B cell (primary cell): ENCODE data around the gene GNA12. TPM values are rescaled to one million over a fixed set of nuclear protein-coding genes. Genes with fewer than 3 reads are reported as not detected.
"Not testable (repeated sequence)": the region's sequence is repeated elsewhere in the genome, so short reads cannot be mapped to it uniquely, and the experiment has no call there.

Source experiments
- ATAC-seq: fragments of 200-7000 bp; cut with Tn5 transposase; one replicate; pipeline ENCODE4 v1.10.0; 2021; ENCODE audit warnings: low read depth, mild to moderate bottlenecking, moderate number of reproducible peaks, moderate library complexity
- CTCF ChIA-PET: fragments of 350-600 bp; sonication (Branson Sonifier 250); formaldehyde crosslinking; loops from one replicate; lab custom pipeline; 2021; ENCODE audit warnings: antibody characterized with exemption, inconsistent platforms; lab: Charles Lee
- POLR2A ChIA-PET: fragments of 350-600 bp; sonication (Branson Sonifier 250); formaldehyde crosslinking; loops from one replicate; lab custom pipeline; 2021; ENCODE audit warnings: antibody characterized with exemption; lab: Charles Lee
- DNase-seq: peaks from one replicate; pipeline ENCODE4 v3.0.0; 2013
- H2AFZ ChIP-seq: 2 replicates; pipeline ENCODE4 v1.6.1; 2012; ENCODE audit warnings: mild to moderate bottlenecking, low read depth, low read length; ENCODE audit not compliant: insufficient read depth, poor library complexity, severe bottlenecking
- H3K27ac ChIP-seq, 2 donors: 1 replicate in 1 of 2; 2 replicates in 1 of 2; pipeline ENCODE4 v1.5.1; 2012 to 2013; ENCODE audit warnings: low read length in 2 of 2, mild to moderate bottlenecking in 2 of 2, moderate library complexity in 1 of 2
- H3K27me3 ChIP-seq, 4 experiments: fragments of 200-600 bp in 1 of 4; sonication (generic) in 1 of 4; replicated peaks in 1 of 4; 1 replicate in 2 of 4; 2 replicates in 2 of 4; pipeline versions ENCODE4 v1.6.1 to v1.7.0; 2013 to 2016; ENCODE audit warnings: low read length in 3 of 4, mild to moderate bottlenecking in 2 of 4, mixed read lengths in 1 of 4, moderate library complexity in 1 of 4; ENCODE audit not compliant: insufficient read depth in 4 of 4, control insufficient read depth in 3 of 4; ENCODE audit errors: control extremely low read depth in 1 of 4
- H3K36me3 ChIP-seq, 2 experiments: replicated peaks in 1 of 2; 1 replicate in 1 of 2; 2 replicates in 1 of 2; pipeline versions ENCODE4 v1.6.1 to v1.7.1; 2013; ENCODE audit warnings: low read length in 1 of 2; ENCODE audit not compliant: insufficient read depth in 2 of 2, control insufficient read depth in 1 of 2; ENCODE audit errors: control extremely low read depth in 1 of 2, extremely low read depth in 1 of 2
- H3K4me1 ChIP-seq, 2 donors: fragments of 200-600 bp in 1 of 2; sonication (generic) in 1 of 2; 1 replicate in 1 of 2; 2 replicates in 1 of 2; pipeline versions ENCODE4 v1.5.1 to v1.6.1; 2013 to 2017; ENCODE audit warnings: low read length in 2 of 2; ENCODE audit not compliant: control insufficient read depth in 2 of 2, insufficient read depth in 2 of 2
- H3K4me2 ChIP-seq: replicated peaks from 2 replicates; pipeline ENCODE3; 2012; ENCODE audit warnings: mild to moderate bottlenecking, low read depth, low read length; ENCODE audit not compliant: poor library complexity, severe bottlenecking
- H3K4me3 ChIP-seq, 5 experiments: fragments of 200-600 bp in 1 of 5; sonication (generic) in 1 of 5; 1 replicate in 3 of 5; 2 replicates in 2 of 5; pipeline versions ENCODE4 v1.5.1 to v1.7.0; 2011 to 2016; ENCODE audit warnings: low read length in 4 of 5, mild to moderate bottlenecking in 4 of 5, low read depth in 2 of 5, control low read depth in 1 of 5, moderate library complexity in 1 of 5; ENCODE audit not compliant: insufficient read depth in 1 of 5; ENCODE audit errors: control extremely low read depth in 1 of 5, extremely low read depth in 1 of 5
- H3K79me2 ChIP-seq: fragments of 200-600 bp; sonication (generic); one replicate; pipeline ENCODE4 v1.6.0; 2016; ENCODE audit warnings: low read length; ENCODE audit not compliant: control insufficient read depth, insufficient read depth
- H3K9ac ChIP-seq: fragments of 200-600 bp; sonication (generic); 2 replicates; pipeline ENCODE4 v1.6.1; 2017; ENCODE audit warnings: mild to moderate bottlenecking, low read length, moderate library complexity
- H3K9me3 ChIP-seq, 3 donors: one replicate each; pipeline versions ENCODE4 v1.6.1 to v1.7.1; 2013; ENCODE audit warnings: low read length in 2 of 3; ENCODE audit not compliant: control insufficient read depth in 2 of 3, insufficient read depth in 1 of 3; ENCODE audit errors: control extremely low read depth in 1 of 3
- H4K20me1 ChIP-seq: 2 replicates; pipeline ENCODE4 v1.6.0; 2012; ENCODE audit warnings: mild to moderate bottlenecking, low read length; ENCODE audit not compliant: insufficient read depth, control insufficient read depth, poor library complexity, severe bottlenecking
- H3K27ac Mint-ChIP-seq: one replicate; pipeline ENCODE4 v1.8.0; 2021; ENCODE audit warnings: mixed read lengths
- H3K27me3 Mint-ChIP-seq: one replicate; pipeline ENCODE4 v1.8.0; 2021; ENCODE audit warnings: mixed read lengths
- H3K4me1 Mint-ChIP-seq: one replicate; pipeline ENCODE4 v1.8.0; 2021; ENCODE audit warnings: mixed read lengths
- H3K4me3 Mint-ChIP-seq: one replicate; pipeline ENCODE4 v1.8.0; 2021; ENCODE audit warnings: mixed read lengths
- H3K9me3 Mint-ChIP-seq: one replicate; pipeline ENCODE4 v1.8.0; 2022; ENCODE audit warnings: mixed read lengths; ENCODE audit not compliant: insufficient read depth
- CTCF ChIP-seq: fragments of 200-600 bp; IDR thresholded peaks from one replicate; pipeline ENCODE4 v1.8.0; 2022; ENCODE audit warnings: antibody characterized with exemption, mild to moderate bottlenecking
- EZH2 ChIP-seq: IDR thresholded peaks from 2 replicates; pipeline ENCODE4 v1.6.1; 2012; ENCODE audit warnings: borderline replicate concordance, low read depth, mild to moderate bottlenecking, moderate library complexity, low read length; ENCODE audit not compliant: insufficient read depth, poor library complexity, severe bottlenecking
- WGBS: methylation state at CpG from one replicate; pipeline ENCODE4 v1.1.5; 2013; ENCODE audit warnings: missing lambda C conversion rate; ENCODE audit not compliant: insufficient coverage; 5-methylcytosine and 5-hydroxymethylcytosine counted together
- intact Hi-C: fragments of 100-400 bp; cut with micrococcal nuclease; formaldehyde crosslinking; loops from one replicate; pipeline ENCODE4 v1.10.0; 2022
- polyA plus RNA-seq: library from polyadenylated mRNA; depleted of rRNA; stranded (reverse); fragments of >200 nt; gene quantifications from 2 replicates; pipeline ENCODE4 v1.2.3, GENCODE V29; 2012
- total RNA-seq, 2 donors: library from RNA; stranded (reverse); fragments of 120-200 nt in 1 of 2; gene quantifications; 1 replicate in 1 of 2; 2 replicates in 1 of 2; pipeline versions ENCODE4 v1.2.3 to v1.2.4, GENCODE V29; 2013 to 2022

Gene GNA12
- total and polyA plus RNA-seq, 2 donors (not counting 1 experiment from before 2014, with no cell fraction given), result 34.6 to 110 TPM

- Histone ChIP-seq H4K20me1 (peaks cover 40% of the 10 kb centered on the region), H3K4me2 (no peak overlapping the region), H3K4me3 (no peak overlapping the region), H3K4me1 (peaks cover 0 to 8% of the 10 kb centered on the region in 2 donors), H3K27me3 (no peaks in the 10 kb centered on the region), H3K9ac (no peak overlapping the region), H3K9me3 (no peaks in the 10 kb centered on the region), H3K79me2 (peaks cover 6% of the 10 kb centered on the region), H3K36me3 (peaks cover 0 to 63% of the 10 kb centered on the region in 2 experiments), H2AFZ (no peak overlapping the region), H3K27ac (no peak overlapping the region)
- POLR2A ChIA-PET, result interaction anchor here (0.6 kb wide), 1 partner anchor 8 kb away, joined by 4 read pairs; no protein-coding TSS in a partner anchor
- H3K27me3 Mint-ChIP-seq, result no peaks in the 10 kb centered on the region
- ATAC-seq, result no peak
- no peak for DNase-seq
- H3K4me3 Mint-ChIP-seq, result no peak overlapping the region
- no peaks in the 10 kb centered on the region for H3K9me3 Mint-ChIP-seq
- CTCF ChIA-PET, result interaction anchor here (1.5 to 2.2 kb wide), 2 partner anchors 10 to 58 kb away, joined by 4 to 7 read pairs; no protein-coding TSS in a partner anchor
- intact Hi-C loops, result no loop called here
- peaks cover 17% of the 10 kb centered on the region for H3K4me1 Mint-ChIP-seq
- TF ChIP-seq EZH2 (no peak), CTCF (no peak)
- no peak overlapping the region for H3K27ac Mint-ChIP-seq
- 80% methylated on average over 2 of the region's 15 CpGs for WGBS
These were observed 115.6 kb downstream of the GNA12 start for GRCh38 chr7:2728316-2729030.

- H3K27ac Mint-ChIP-seq, H2AFZ ChIP-seq, POLR2A ChIA-PET, H3K27me3 Mint-ChIP-seq, H3K9ac ChIP-seq, H3K27ac ChIP-seq, H3K4me3 ChIP-seq, H3K4me2 ChIP-seq, H3K79me2 ChIP-seq, H3K4me1 ChIP-seq, intact Hi-C loops, H3K9me3 ChIP-seq, ATAC-seq, H3K4me3 Mint-ChIP-seq, H3K9me3 Mint-ChIP-seq, DNase-seq, H3K27me3 ChIP-seq: not testable (repeated sequence)
- H3K4me1 Mint-ChIP-seq, result peaks cover 13% of the 10 kb centered on the region
- CTCF ChIA-PET, result interaction anchor here (1.4 to 2.2 kb wide), 2 partner anchors 9 to 17 kb away, joined by 3 to 7 read pairs; no protein-coding TSS in a partner anchor
- H4K20me1 ChIP-seq, result peaks cover 34% of the 10 kb centered on the region
- WGBS, result 80% methylated on average over 9 of the region's 13 CpGs
- H3K36me3 ChIP-seq, result peaks cover 0 to 56% of the 10 kb centered on the region in 2 experiments
These were observed 116.9 kb downstream of the GNA12 start for GRCh38 chr7:2727206-2727605.
